ENCODE measurements around the gene BAZ1B.

- no peak for TF ChIP-seq CTCF (IDR thresholded peaks at IDR 0.05; ENCODE audit: low read depth, low read length, poor library complexity, severe bottlenecking)
- TF ChIP-seq EZH2phosphoT487 (IDR thresholded peaks at IDR 0.05; ENCODE audit: borderline replicate concordance, low read length), result no peak
Measured at GRCh38 chr7:73463966-73464365, 58.1 kb downstream of the BAZ1B start.
